ENCODE data around the gene EMC10.

EMC10 gene

DNA sequence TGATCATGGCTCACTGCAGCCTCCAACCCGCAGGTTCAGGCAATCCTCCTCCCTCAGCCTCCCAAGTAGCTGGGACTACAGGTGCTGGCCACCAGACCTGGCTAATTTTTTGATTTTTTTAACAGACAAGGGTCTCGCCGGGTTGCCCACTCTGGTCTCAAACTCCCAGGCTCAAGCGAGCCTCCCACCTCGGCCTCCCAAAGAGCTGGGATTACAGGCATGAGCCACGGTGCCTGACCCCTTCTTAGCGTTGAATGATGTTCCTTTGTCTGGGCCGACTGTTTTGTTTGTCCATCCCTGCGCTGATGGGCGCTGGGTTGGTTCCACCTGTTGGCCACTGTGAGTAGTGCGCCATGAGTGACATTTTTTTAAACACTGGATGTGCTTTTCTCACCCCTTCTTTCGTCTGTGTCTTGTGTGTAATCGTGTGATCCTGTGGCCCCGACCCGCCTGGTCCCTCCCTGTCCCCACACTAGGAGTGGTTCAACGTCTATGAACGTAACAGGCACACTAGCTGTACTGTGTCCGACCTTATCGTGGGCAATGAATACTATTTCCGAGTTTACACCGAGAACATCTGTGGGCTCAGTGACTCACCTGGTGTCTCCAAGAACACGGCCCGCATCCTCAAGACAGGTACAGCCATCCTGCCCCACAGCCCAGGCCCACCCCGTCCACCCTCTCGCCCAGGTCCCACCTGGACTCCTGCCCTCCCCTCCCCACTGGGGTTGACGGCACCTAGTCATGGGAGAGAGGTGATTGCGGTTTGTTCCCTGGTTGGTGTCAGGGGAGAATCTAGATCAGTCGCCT lies 15.0 kb upstream of the EMC10 start:
- Histone ChIP-seq H3K4me1 (ENCODE audit: control insufficient read depth, insufficient read depth, low read length) (no peaks in the 10 kb centered on the region), H3K36me3 (ENCODE audit: control insufficient read depth in 2 of 2, insufficient read depth in 1 of 2, low read length in 2 of 2) (no peaks in the 10 kb centered on the region), H3K9me3 (ENCODE audit: control insufficient read depth, insufficient read depth, low read depth, low read length) (no peaks in the 10 kb centered on the region), H3K4me3 (ENCODE audit: low read depth, low read length) (no peak overlapping the region), H3K27ac (ENCODE audit: extremely low read depth, low read depth, low read length) (no peak overlapping the region)
- POLR2A ChIA-PET: interaction anchor here (1.0 to 1.5 kb wide), 7 partner anchors 13 to 533 kb away, joined by 3 to 8 read pairs (median 4); partner anchors contain the start of genes JOSD2, KCNC3 and NR1H2
- CTCF ChIA-PET: interaction anchor here (0.6 to 4.7 kb wide), 42 partner anchors 9 to 851 kb away, joined by 3 to 99 read pairs (median 4); partner anchors contain the start of genes JOSD2 and NR1H2
- no peak for TF ChIP-seq ZNF132 (tag by site-specific recombination; IDR thresholded peaks at IDR 0.05; ENCODE audit: borderline replicate concordance)
- peak; percentile 83 for TF ChIP-seq SCRT1 (tag by site-specific recombination; IDR thresholded peaks at IDR 0.05; ENCODE audit: borderline replicate concordance)
- TF ChIP-seq ZFP41 (tag by site-specific recombination; IDR thresholded peaks at IDR 0.05; ENCODE audit: borderline replicate concordance): no peak
- TF ChIP-seq ZNF624 (tag by site-specific recombination; IDR thresholded peaks at IDR 0.05): no peak
- no peak for TF ChIP-seq ZNF112 (tag by site-specific recombination; IDR thresholded peaks at IDR 0.05)
- TF ChIP-seq, protein P1, sequence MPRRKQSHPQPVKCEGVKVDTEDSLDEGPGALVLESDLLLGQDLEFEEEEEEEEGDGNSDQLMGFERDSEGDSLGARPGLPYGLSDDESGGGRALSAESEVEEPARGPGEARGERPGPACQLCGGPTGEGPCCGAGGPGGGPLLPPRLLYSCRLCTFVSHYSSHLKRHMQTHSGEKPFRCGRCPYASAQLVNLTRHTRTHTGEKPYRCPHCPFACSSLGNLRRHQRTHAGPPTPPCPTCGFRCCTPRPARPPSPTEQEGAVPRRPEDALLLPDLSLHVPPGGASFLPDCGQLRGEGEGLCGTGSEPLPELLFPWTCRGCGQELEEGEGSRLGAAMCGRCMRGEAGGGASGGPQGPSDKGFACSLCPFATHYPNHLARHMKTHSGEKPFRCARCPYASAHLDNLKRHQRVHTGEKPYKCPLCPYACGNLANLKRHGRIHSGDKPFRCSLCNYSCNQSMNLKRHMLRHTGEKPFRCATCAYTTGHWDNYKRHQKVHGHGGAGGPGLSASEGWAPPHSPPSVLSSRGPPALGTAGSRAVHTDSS (tag by site-specific recombination; IDR thresholded peaks at IDR 0.05): no peak
- TF ChIP-seq ZNF707 (tag by site-specific recombination; IDR thresholded peaks at IDR 0.05): no peak
- TF ChIP-seq, protein P2, sequence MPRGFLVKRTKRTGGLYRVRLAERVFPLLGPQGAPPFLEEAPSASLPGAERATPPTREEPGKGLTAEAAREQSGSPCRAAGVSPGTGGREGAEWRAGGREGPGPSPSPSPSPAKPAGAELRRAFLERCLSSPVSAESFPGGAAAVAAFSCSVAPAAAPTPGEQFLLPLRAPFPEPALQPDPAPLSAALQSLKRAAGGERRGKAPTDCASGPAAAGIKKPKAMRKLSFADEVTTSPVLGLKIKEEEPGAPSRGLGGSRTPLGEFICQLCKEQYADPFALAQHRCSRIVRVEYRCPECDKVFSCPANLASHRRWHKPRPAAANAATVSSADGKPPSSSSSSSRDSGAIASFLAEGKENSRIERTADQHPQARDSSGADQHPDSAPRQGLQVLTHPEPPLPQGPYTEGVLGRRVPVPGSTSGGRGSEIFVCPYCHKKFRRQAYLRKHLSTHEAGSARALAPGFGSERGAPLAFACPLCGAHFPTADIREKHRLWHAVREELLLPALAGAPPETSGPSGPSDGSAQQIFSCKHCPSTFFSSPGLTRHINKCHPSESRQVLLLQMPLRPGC (tag by site-specific recombination; IDR thresholded peaks at IDR 0.05): no peak
- TF ChIP-seq ZNF791 (tag by site-specific recombination; IDR thresholded peaks at IDR 0.05): no peak
- no peak for TF ChIP-seq ZNF501 (tag by site-specific recombination; IDR thresholded peaks at IDR 0.05)
- no peak for TF ChIP-seq MYNN (tag by site-specific recombination; IDR thresholded peaks at IDR 0.05; ENCODE audit: borderline replicate concordance)
- TF ChIP-seq, protein P3, sequence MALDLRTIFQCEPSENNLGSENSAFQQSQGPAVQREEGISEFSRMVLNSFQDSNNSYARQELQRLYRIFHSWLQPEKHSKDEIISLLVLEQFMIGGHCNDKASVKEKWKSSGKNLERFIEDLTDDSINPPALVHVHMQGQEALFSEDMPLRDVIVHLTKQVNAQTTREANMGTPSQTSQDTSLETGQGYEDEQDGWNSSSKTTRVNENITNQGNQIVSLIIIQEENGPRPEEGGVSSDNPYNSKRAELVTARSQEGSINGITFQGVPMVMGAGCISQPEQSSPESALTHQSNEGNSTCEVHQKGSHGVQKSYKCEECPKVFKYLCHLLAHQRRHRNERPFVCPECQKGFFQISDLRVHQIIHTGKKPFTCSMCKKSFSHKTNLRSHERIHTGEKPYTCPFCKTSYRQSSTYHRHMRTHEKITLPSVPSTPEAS (tag by site-specific recombination; IDR thresholded peaks at IDR 0.05): no peak
- TF ChIP-seq, protein P4, sequence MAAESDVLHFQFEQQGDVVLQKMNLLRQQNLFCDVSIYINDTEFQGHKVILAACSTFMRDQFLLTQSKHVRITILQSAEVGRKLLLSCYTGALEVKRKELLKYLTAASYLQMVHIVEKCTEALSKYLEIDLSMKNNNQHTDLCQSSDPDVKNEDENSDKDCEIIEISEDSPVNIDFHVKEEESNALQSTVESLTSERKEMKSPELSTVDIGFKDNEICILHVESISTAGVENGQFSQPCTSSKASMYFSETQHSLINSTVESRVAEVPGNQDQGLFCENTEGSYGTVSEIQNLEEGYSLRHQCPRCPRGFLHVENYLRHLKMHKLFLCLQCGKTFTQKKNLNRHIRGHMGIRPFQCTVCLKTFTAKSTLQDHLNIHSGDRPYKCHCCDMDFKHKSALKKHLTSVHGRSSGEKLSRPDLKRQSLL (tag by site-specific recombination; IDR thresholded peaks at IDR 0.05): no peak
- no peak for TF ChIP-seq ZNF792 (tag by site-specific recombination; IDR thresholded peaks at IDR 0.05)
- no peak for TF ChIP-seq ZBTB20 (tag by site-specific recombination; IDR thresholded peaks at IDR 0.05)
- TF ChIP-seq ZNF138 (tag by site-specific recombination; IDR thresholded peaks at IDR 0.05; ENCODE audit: borderline replicate concordance): no peak
- no peak for TF ChIP-seq ZIC2 (tag by site-specific recombination; IDR thresholded peaks at IDR 0.05)
- TF ChIP-seq FEZF1 (tag by site-specific recombination; IDR thresholded peaks at IDR 0.05): 0 out of 2 replicates have a peak, but pooled peaks have one; percentile 6
- no peak for TF ChIP-seq ZNF10 (tag by site-specific recombination; IDR thresholded peaks at IDR 0.05)
- no peak for TF ChIP-seq RBAK (tag by site-specific recombination; IDR thresholded peaks at IDR 0.05)
- TF ChIP-seq, protein P5, sequence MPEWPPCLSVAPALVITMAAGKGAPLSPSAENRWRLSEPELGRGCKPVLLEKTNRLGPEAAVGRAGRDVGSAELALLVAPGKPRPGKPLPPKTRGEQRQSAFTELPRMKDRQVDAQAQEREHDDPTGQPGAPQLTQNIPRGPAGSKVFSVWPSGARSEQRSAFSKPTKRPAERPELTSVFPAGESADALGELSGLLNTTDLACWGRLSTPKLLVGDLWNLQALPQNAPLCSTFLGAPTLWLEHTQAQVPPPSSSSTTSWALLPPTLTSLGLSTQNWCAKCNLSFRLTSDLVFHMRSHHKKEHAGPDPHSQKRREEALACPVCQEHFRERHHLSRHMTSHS (tag by site-specific recombination; IDR thresholded peaks at IDR 0.05): no peak
- no peak for TF ChIP-seq ZNF530 (tag by site-specific recombination; IDR thresholded peaks at IDR 0.05; ENCODE audit: low read depth)
- TF ChIP-seq ZNF311 (tag by site-specific recombination; IDR thresholded peaks at IDR 0.05; ENCODE audit: borderline replicate concordance): no peak
- 0 out of 2 replicates have a peak, but pooled peaks have one; percentile 25 for TF ChIP-seq KLF8 (tag by site-specific recombination; IDR thresholded peaks at IDR 0.05)
- TF ChIP-seq, protein P6, sequence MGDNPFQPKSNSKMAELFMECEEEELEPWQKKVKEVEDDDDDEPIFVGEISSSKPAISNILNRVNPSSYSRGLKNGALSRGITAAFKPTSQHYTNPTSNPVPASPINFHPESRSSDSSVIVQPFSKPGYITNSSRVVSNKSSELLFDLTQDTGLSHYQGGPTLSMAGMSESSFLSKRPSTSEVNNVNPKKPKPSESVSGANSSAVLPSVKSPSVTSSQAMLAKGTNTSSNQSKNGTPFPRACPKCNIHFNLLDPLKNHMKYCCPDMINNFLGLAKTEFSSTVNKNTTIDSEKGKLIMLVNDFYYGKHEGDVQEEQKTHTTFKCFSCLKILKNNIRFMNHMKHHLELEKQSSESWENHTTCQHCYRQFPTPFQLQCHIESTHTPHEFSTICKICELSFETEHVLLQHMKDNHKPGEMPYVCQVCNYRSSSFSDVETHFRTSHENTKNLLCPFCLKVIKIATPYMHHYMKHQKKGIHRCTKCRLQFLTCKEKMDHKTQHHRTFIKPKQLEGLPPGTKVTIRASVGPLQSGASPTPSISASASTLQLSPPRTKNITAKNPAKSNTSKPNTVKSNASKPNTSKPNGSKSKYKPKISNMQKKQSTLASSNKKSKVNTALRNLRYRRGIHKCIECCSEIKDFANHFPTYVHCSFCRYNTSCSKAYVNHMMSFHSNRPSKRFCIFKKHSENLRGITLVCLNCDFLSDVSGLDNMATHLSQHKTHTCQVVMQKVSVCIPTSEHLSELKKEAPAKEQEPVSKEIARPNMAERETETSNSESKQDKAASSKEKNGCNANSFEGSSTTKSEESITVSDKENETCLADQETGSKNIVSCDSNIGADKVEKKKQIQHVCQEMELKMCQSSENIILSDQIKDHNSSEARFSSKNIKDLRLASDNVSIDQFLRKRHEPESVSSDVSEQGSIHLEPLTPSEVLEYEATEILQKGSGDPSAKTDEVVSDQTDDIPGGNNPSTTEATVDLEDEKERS (tag by site-specific recombination; IDR thresholded peaks at IDR 0.05): no peak
- no peak for TF ChIP-seq ZNF404 (tag by site-specific recombination; IDR thresholded peaks at IDR 0.05)
- no peak for TF ChIP-seq OVOL3 (tag by site-specific recombination; IDR thresholded peaks at IDR 0.05)
- TF ChIP-seq BCL11A (tag by site-specific recombination; IDR thresholded peaks at IDR 0.05; ENCODE audit: low read depth): no peak
- no peak for TF ChIP-seq GFI1B (tag by site-specific recombination; IDR thresholded peaks at IDR 0.05)

Data from HEK293 (cell line).